Activated B cell treated with CpG ODN at 0.5 μM for 24 hours (primary cell): ENCODE results near the gene PISD. TPM values are rescaled to one million over a fixed set of nuclear protein-coding genes. Genes with fewer than 3 reads are reported as not detected.

Source experiments
- ATAC-seq: fragments of 200-7000 bp; cut with Tn5 transposase; one replicate; pipeline ENCODE4 v1.10.0; 2021; ENCODE audit warnings: low read depth, mild to moderate bottlenecking, moderate library complexity
- CTCF ChIA-PET: fragments of 350-600 bp; sonication (Branson Sonifier 250); formaldehyde crosslinking; loops from one replicate; lab custom pipeline; 2021; ENCODE audit warnings: antibody characterized with exemption; lab: Charles Lee
- POLR2A ChIA-PET: fragments of 350-600 bp; sonication (Branson Sonifier 250); formaldehyde crosslinking; loops from one replicate; lab custom pipeline; 2021; ENCODE audit warnings: antibody characterized with exemption; lab: Charles Lee
- DNase-seq: peaks from one replicate; pipeline ENCODE4 v3.0.0; 2022
- H3K27ac Mint-ChIP-seq: one replicate; pipeline ENCODE4 v1.8.0; 2020; ENCODE audit warnings: mixed read lengths
- H3K27me3 Mint-ChIP-seq: one replicate; pipeline ENCODE4 v1.8.0; 2021; ENCODE audit warnings: mixed read lengths
- H3K36me3 Mint-ChIP-seq: one replicate; pipeline ENCODE4 v1.8.0; 2021; ENCODE audit warnings: low read depth, mixed read lengths
- H3K4me1 Mint-ChIP-seq: one replicate; pipeline ENCODE4 v1.8.0; 2021; ENCODE audit warnings: mixed read lengths
- H3K4me3 Mint-ChIP-seq: one replicate; pipeline ENCODE4 v1.8.0; 2020; ENCODE audit warnings: mild to moderate bottlenecking, mixed read lengths
- H3K9me3 Mint-ChIP-seq: one replicate; pipeline ENCODE4 v1.8.0; 2020; ENCODE audit warnings: mixed read lengths
- intact Hi-C: fragments of 100-400 bp; cut with micrococcal nuclease; formaldehyde crosslinking; loops from one replicate; pipeline ENCODE4 v1.15.1; 2024
- total RNA-seq: library from RNA; stranded (reverse); gene quantifications from 2 replicates; pipeline ENCODE4 v1.2.3, GENCODE V29; 2022
- TF ChIP-seq, protein P1 (sequence below): fragments of 200-600 bp; IDR thresholded peaks from one replicate; pipeline ENCODE4 v1.8.0; 2022; ENCODE audit warnings: antibody characterized with exemption, mild to moderate bottlenecking

The PISD gene
- total RNA-seq, 1 donor from 2014 or later = 61.6 TPM

DNA sequence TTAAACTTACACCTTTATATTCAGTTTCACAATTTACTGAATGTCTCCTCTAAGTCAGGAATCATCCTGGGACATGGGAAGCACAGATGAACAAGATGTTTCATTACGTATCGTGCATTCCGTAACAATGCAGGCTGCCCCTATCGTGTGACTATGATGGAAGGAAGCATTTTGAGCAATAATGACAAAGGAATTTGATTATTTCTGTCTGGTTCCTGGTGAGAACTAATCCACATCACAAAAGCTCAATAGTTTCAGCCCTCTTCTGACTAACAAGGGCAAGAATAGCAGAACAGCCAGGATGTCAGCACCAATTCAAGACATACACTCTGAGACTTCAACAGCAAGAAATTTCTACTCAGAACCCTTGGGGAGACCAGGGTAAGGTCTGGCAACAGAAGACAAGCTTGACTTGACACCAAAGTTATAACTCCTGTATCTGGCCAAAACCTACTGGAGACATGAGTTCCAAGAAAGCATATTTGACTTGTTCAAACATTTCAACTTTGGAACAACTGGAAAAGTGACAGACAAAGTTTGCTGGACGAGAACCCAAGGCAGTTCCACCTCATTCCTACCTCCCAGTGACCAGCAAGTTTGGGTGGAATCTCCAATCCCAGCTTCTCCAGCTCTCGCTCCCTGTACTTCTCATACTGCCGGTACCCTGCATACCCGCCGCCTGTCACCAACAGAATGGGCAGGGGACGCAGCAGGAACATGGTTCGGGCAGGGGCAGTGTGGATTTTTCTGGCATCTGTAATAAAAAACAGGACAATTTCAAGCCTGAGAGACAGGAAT is 14.3 kb downstream of the PISD start:
- H3K36me3 Mint-ChIP-seq = peaks cover 51% of the 10 kb centered on the region
- CTCF ChIA-PET = interaction anchor here (1.6 kb wide), 1 partner anchor 18 kb away, joined by 7 read pairs; no protein-coding TSS in a partner anchor

DNA sequence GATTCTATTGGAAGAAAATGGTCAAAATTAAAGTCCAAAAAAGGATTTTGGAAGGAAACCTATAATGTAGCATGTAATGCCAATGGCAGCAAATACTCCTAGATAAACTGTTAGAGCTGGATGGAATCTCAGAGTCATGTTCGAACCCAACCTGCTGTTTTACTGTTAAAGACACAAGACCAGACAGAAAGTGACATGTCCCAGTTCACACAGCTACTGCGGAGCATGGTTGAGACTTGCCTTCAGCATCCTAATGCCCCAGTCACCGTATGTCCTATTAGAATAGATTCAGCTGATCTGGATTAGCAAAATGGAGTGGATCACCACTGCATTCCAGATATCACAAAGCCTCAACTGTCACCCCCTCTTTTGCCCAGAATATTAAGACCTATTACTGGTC is 14.9 kb downstream of the PISD start:
- peaks cover 52% of the 10 kb centered on the region for H3K36me3 Mint-ChIP-seq
- ATAC-seq = no peak
- H3K9me3 Mint-ChIP-seq = no peaks in the 10 kb centered on the region
- peaks cover 46% of the 10 kb centered on the region for H3K4me1 Mint-ChIP-seq
- H3K27me3 Mint-ChIP-seq = no peaks in the 10 kb centered on the region
- no peak overlapping the region for H3K4me3 Mint-ChIP-seq
- intact Hi-C loops = loop anchor here (2.0 kb wide), 1 partner anchor 16 kb away; no protein-coding TSS in a partner anchor
- POLR2A ChIA-PET = interaction anchor here (0.7 to 1.2 kb wide), 2 partner anchors 9 to 164 kb away, joined by 3 to 4 read pairs; no protein-coding TSS in a partner anchor
- DNase-seq = no peak
- CTCF ChIA-PET = interaction anchor here (1.6 kb wide), 1 partner anchor 18 kb away, joined by 7 read pairs; no protein-coding TSS in a partner anchor
- TF ChIP-seq, protein P1, sequence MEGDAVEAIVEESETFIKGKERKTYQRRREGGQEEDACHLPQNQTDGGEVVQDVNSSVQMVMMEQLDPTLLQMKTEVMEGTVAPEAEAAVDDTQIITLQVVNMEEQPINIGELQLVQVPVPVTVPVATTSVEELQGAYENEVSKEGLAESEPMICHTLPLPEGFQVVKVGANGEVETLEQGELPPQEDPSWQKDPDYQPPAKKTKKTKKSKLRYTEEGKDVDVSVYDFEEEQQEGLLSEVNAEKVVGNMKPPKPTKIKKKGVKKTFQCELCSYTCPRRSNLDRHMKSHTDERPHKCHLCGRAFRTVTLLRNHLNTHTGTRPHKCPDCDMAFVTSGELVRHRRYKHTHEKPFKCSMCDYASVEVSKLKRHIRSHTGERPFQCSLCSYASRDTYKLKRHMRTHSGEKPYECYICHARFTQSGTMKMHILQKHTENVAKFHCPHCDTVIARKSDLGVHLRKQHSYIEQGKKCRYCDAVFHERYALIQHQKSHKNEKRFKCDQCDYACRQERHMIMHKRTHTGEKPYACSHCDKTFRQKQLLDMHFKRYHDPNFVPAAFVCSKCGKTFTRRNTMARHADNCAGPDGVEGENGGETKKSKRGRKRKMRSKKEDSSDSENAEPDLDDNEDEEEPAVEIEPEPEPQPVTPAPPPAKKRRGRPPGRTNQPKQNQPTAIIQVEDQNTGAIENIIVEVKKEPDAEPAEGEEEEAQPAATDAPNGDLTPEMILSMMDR = no peak
- H3K27ac Mint-ChIP-seq = peak overlapping the region; percentile 80

More for the DNA sequence above, 14.3 kb downstream of the PISD start:
- H3K27me3 Mint-ChIP-seq = no peaks in the 10 kb centered on the region
- no peak for DNase-seq
- no peak overlapping the region for H3K27ac Mint-ChIP-seq
- no peak overlapping the region for H3K4me3 Mint-ChIP-seq
- POLR2A ChIA-PET = interaction anchor here (1.0 kb wide), 1 partner anchor 14 kb away, joined by 3 read pairs; no protein-coding TSS in a partner anchor
- intact Hi-C loops = loop anchor here (2.0 kb wide), 1 partner anchor 17 kb away; no protein-coding TSS in a partner anchor
- TF ChIP-seq, protein P1 = no peak
- no peaks in the 10 kb centered on the region for H3K9me3 Mint-ChIP-seq
- ATAC-seq = no peak
- H3K4me1 Mint-ChIP-seq = peaks cover 53% of the 10 kb centered on the region

DNA sequence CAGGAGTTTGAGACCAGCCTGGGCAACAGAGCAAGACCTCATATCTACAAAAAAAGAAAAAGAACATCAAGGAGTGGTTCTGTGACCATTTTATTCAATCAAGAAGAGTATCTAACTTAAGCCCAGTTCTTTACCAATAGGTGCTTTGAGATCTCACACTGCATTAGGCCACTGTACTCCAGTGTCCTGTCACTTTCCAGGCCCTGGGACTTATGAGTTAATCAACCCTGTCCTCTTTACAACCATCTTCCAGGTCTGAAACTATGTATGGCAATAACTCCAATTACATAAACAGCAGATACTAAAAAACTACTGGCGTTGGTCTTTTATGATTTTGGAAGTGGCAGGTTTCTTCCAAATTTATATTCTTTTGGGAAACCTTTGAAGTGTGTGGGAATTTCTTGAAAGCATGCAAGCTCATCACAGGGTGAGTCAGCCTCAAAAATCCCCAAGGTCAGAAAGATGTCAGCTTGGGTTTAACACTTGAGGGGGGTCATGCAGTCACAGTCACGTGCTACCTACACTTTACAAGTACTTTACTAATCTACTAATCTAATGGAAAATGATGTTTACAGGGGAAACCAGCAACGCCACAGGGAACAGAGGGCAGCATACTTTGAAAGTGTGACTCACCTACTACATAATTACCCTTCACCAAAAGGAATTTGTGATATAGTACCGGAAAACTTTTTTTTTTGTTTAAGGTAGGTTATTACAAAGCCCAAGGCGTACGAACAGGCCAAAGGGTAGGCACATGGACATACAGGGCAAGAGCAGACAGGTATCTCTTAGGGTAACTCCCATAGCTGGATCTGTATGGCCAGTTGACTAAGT is 15.6 kb downstream of the PISD start:
- Mint-ChIP-seq H3K4me3 (peak overlapping the region; percentile 32), H3K4me1 (peaks cover 41% of the 10 kb centered on the region), H3K27ac (peak overlapping the region; percentile 80), H3K27me3 (no peaks in the 10 kb centered on the region), H3K9me3 (no peaks in the 10 kb centered on the region), H3K36me3 (peaks cover 53% of the 10 kb centered on the region)
- ChIA-PET POLR2A (interaction anchor here (0.6 to 1.2 kb wide), 6 partner anchors 8 to 1920 kb away, joined by 3 to 5 read pairs (median 4); partner anchors contain the start of gene PISD), CTCF (interaction anchor here (0.6 to 1.6 kb wide), 2 partner anchors 19 to 90 kb away, joined by 4 to 7 read pairs; no protein-coding TSS in a partner anchor)
- no peak for DNase-seq
- peak; percentile 80 for ATAC-seq
- intact Hi-C loops = loop anchor here (2.0 kb wide), 1 partner anchor 16 kb away; no protein-coding TSS in a partner anchor
- TF ChIP-seq, protein P1 = no peak

DNA sequence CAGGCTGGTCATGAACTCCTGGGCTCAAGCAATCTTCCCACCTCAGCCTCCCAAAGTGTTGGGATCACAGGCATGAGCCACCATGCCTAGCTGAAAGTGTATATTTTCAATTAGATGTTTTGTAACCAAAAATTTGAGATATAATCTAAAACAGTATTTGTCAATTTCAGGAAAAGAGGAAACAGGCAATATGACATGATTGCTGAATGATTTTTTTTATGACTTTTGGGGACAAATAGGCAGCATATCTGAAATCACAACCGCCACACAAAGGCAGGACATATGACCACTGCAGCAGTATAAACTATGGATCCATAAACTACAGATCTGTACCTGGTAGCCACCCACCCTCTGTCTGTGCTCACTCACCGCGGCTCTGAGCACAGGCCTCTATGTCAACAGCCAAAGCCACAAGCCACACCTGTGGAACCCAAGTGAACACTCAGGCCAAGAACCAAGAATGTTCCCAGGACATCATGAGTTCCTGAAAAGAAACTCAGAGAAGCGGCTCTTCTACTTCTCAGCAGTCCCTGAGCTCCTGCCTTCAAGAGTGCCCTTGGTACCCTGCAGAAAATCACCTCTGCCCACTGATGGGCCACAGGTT is 22.5 kb downstream of the PISD start:
- Mint-ChIP-seq H3K36me3 (peaks cover 13% of the 10 kb centered on the region), H3K9me3 (no peaks in the 10 kb centered on the region), H3K27ac (peak overlapping the region; percentile 86), H3K4me3 (peak overlapping the region; percentile 38), H3K4me1 (peaks cover 55% of the 10 kb centered on the region), H3K27me3 (no peaks in the 10 kb centered on the region)
- CTCF ChIA-PET = no interaction called here
- TF ChIP-seq, protein P1 = no peak
- POLR2A ChIA-PET = interaction anchor here (1.3 to 3.2 kb wide), 3 partner anchors 13 to 37 kb away, joined by 3 to 14 read pairs (median 13); partner anchors contain the start of gene PISD
- DNase-seq = no peak
- ATAC-seq = no peak
- intact Hi-C loops = loop anchor here (2.0 kb wide), 1 partner anchor 37 kb away; no protein-coding TSS in a partner anchor
